ENCODE measurements around the gene ZBTB18.

DNA sequence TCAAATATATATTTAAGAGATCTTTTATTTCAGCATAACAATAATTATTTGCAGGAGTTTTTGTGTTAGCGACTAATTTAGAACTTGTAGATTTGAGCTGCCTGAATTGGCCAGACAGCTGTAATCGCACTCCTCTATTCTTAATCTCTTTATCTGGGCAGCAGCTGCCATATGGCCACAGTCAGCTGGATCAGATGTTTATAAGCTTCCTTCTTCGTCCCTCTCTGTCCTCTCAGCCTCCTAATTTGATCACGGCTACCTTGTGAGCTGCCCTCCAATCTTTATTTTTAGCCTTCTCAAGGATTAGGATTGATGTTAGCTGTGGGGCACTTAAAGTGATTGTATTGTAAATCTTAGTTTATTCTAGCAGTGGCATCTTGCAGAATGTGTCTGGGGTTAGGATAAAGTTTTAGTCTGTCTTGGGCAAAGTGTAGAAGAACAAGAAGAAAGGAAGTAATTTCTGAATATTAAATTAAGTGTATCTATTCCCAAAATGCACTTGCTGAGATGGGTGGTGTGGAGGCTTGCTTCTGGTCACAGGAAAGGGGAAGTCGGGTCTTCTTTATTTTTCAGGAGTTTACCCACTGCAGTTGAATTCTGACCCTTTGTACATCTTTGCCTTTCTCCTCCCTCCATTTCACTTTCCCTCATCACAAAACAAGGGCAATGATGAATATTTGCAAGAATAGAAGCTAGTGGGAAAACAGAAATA, 1.1 kb downstream of the ZBTB18 start:
- no peak for TF ChIP-seq POLR2AphosphoS5 (IDR thresholded peaks at IDR 0.05; ENCODE audit: low read depth, low read length)
- TF ChIP-seq SPI1 (IDR thresholded peaks at IDR 0.05; ENCODE audit: low read depth, low read length): peak; percentile 81
- TF ChIP-seq POLR2A (IDR thresholded peaks at IDR 0.05; ENCODE audit: low read depth, low read length): no peak

Data from GM12891 (cell line).